Measurements from ENCODE around the gene KIAA0319L.

- TF ChIP-seq CTCF (IDR thresholded peaks at IDR 0.05; ENCODE audit: low read depth, low read length, poor library complexity, severe bottlenecking) (no peak), EZH2phosphoT487 (IDR thresholded peaks at IDR 0.05; ENCODE audit: borderline replicate concordance, low read length) (no peak)
Observed at GRCh38 chr1:35447278-35447677, 109.9 kb downstream of the KIAA0319L start.

Data from DOHH2 (cell line).